Right renal pelvis (tissue), 4 donors: ENCODE results near the gene SLC7A8. TPM values are rescaled to one million over a fixed set of nuclear protein-coding genes. Genes with fewer than 3 reads are reported as not detected.

Experiments
- DNase-seq, 4 donors: peaks; one replicate each; pipeline ENCODE4 v3.0.0-alpha.2; 2013; ENCODE audit warnings: low read depth in 4 of 4, low spot score in 3 of 4, missing footprints in 1 of 4
- polyA plus RNA-seq, 4 donors: library from polyadenylated mRNA; unstranded; fragments of 120-200 nt; gene quantifications; one replicate each; pipeline ENCODE4 v1.2.1, GENCODE V29; 2013; ENCODE audit not compliant: insufficient read length in 4 of 4

SLC7A8 gene
- polyA plus RNA-seq, 4 donors: 88.7 to 100 (median 95.3) TPM

DNA sequence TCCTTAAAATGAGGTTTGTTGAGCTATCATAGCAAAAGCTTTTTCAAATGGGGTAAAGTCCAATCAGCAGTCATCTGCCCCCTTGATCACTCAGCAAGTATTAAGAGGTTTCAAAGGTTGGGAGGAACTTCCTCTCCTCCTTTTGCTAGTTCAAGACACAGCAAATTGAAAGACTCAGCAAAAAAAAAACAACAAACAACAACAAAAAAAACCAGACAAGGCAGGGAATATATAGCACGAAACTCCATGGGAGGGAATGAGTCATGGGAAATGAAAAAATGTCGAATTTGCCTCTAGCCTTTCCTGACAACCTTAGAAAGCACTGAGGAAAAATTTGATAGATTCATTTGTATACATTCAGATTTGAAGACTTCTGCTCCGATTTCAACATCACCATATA, 1.6 kb upstream of the SLC7A8 start:
- no peak for DNase-seq

DNA sequence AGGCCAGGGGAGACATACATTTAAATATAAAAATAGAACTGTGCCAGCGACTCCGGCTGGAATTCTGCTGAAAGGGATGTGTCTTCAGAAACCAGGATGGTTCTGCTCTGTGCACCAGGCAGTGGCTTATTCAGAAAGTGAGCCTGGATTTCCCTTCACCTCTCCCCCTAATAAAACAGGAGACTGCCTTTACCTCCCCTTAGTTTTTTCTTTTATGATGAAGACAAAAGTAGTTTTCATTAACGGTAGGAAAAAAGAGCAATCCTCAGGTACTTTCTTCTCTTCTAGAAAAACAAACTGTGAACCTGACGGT, 346 bp downstream of the SLC7A8 start:
- DNase-seq: no peak

DNA sequence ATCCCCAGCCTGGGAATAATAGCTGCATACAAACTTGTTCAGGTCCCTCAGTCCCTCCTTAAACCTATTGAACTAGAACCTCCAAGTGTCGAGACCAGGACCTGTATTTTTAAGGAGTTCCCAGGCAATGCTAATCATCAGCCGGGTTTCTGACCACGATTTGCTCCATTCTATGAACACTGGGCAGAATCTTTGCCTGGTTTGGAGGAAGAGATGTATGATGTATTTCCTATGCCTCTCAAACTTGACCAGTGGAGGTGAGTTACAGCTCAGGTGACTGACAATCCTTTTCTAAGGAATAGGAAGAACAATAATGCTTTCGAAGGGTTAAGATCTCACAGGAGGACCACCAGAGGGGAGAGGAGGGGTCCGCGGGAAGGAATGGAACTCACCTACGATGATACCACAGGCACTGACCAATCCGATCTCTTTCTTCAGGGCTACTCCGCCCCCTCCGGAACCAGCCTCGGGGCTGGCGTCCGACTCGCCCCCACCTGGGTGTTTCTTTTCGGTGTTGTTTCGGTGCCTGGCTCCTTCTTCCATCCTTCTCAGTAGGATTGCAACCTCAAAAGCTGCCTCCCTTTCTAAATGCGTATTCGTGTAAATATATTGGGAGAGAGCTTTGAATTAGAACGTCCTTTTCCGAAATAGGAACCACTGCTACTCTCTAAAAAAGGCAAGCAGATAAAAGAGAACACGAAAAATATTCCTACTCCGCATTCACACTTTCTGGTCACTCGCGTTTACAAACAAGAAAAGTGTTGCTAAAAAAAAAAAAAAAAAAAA, 895 bp downstream of the SLC7A8 start:
- peak in 1 of 4 donors; percentile 43 for DNase-seq

DNA sequence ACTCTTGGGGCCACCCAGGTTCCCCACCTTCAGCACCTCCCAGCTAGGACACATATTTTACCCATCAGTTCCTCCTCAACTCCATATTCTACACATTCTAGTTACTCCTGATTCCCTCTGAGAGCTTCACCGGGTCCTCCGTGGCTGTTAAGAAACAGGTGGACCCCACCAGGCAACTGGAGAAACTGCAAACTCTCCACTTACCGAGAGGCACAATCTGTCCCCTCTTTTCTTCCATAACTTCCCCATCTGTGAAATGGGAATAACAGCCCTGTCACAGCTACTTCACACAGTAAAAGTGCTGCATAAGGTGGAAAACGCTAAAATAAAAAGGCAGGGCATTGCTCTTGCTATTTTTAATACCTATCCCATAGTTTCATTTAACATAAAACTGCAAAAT, 1.5 kb downstream of the SLC7A8 start:
- no peak for DNase-seq

DNA sequence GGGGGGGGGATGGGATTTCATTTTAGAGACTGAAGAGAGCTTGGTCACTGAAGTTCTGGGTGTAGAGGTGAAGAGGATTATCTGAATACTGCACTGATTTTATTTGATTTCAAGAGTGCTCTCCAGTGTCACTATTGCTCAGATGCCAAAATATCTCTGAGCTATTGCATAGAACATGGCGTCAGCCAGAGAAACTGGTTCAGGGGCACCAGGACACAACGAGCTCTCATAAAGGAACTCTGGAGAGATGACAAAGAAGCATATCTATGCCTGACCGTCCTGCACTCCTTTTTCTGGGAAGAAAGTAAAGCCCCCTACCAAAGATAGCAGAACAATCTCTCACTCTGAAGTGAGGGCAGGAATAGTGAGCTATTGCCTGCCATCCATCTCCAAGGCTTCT, 2.0 kb downstream of the SLC7A8 start:
- DNase-seq: no peak

DNA sequence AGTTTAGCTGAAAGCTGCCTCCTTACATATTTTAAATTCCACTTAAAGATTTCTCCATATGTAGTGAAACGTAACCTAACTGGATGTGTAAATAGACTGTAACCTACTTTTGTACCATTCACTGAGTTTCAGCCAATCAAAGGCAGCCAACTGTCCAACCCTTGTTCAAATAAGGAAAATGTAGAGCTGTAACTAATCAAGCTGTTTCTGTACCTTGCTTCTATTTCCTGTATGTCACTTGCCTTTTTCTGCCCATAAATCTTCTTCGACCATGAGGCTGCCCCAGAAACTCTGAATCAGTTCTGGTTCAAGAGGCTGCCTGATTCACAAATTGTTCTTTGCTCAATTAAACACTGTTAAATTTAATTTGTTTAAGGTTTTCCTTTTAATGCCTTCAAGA, 6.3 kb downstream of the SLC7A8 start:
- DNase-seq: peak in 1 of 4 donors; percentile 58

DNA sequence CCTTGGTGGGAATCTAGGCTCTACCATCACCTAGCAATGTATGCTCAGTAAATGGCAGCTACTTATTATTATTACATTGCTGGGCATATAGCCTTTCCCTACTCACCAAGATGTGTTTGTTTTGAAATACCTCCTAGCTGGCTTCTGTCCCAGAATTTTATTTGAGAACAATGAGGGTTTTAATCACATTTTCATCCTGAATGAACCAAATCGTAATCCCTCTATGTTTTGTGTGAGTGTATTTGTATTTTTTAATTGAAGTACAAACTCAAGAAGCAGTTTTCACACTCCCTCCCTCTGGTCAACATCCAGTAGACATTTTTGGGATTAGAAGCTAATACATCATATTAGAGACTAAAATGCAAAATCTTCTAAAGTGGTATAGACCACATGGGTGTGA, 7.6 kb downstream of the SLC7A8 start:
- DNase-seq: no peak

DNA sequence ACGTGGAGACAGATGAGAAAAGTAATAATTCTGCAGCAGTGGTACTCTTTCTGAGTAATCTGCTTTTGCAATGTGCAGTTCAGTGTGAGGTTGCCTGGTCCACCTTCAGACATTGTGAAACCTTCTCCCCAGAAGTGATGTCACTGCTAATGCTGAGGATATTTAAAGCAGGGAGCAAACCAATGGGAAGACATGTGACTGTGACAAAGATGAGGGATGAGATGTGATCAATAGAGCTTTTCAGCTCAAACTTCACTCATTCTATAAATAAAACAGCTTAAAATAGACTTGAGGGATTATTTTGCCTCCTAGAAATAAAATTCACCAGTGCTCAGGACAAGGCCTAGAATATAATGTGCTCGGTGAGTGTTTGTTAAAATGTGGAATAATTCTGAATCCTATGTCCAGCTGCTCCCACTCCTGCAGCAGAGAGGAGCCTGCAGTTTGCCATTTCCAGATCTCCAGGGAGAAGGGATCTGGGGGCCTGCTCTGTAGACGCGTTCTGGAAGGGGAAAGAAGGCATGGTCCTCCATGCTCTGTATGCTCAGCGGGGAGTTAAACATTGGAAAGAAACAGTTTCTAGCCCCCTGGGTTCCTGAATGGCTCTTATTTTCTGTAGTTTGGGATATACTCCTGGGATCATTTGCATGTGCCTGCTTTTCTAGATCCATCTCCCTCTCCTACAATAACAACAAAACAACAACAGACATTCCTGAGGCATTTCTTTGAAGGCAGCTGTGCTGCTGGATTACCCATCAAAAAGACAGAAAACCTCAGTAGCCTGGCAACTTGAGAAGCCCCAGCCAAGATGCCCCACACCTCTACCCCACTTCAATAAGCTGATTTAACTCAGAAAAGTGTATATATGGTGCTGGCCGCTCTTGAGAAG, 8.9 kb downstream of the SLC7A8 start:
- DNase-seq: no peak

DNA sequence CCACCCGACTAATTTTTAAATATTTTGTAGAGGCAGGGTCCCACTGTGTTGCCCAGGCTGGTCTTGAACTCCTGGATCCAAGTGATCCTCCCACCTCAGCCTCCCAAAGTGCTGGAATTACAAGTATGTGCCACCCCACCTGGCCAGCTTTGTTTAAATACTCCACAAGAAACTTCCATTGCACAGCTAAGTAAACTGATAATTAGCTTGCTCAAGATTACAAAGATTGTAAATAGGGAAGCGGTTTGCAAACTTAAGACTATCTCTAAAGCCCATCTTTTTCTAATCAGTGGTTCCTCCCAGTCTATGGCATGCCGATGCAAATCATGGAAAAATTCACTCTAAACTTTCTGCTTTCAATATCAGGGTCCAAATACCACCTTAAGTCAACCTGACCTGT, 9.7 kb downstream of the SLC7A8 start:
- no peak for DNase-seq

DNA sequence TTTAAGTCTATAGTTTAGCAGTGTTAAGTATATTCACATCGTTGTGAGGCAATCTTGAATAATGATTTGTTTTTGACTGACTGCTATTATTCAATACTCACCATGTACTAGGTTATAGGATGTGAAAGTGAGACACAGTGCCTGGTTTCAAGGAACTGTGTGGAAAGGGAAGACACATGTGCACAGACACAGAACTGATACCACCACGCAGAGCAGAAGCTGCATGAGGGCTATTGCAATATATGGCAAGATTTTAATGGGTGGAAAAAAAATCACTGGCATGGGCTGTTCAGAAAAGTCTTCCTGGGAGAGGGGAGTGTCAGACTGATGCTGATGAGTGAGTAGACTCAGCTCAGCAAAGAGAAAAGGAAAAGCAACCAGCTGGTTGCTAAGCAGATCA, 10.4 kb downstream of the SLC7A8 start:
- no peak for DNase-seq

DNA sequence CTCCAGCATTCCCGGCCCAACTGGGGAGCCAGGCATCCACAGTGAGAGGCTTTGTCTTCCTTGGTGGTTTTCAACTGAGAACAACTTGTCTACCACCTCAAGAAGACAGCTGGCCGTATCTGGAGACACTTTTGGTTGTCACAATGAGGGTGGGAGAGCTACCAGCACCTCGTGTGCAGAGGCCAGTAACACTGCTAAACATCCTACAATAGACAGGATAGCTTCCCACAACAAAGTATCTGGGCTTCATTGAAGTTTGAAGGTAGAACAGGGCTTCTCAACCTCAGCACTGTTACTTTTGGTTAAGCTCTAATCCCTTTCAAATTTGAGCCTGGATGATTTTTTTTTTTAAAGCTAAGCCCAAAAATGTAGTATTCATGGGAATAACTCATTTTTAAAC, 10.9 kb downstream of the SLC7A8 start:
- no peak for DNase-seq

DNA sequence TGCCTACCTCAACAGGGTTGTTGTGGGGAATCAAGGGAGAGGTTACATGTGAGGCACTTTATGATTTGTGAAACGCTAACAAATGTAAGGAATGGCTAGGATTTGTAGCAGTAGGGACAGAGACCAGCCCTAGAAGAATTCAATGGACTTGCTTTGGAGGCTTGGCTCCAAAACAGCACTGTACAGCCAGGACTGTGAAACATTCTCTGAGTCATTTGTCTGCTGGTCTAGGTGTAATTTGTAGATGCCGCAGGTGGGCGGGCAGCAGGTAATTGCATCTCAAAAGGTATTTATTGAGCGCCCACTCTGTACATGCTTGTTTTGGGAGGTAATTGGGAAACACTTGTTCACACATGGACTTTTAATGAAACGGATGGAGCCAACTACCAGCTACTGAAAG, 11.4 kb downstream of the SLC7A8 start:
- no peak for DNase-seq

DNA sequence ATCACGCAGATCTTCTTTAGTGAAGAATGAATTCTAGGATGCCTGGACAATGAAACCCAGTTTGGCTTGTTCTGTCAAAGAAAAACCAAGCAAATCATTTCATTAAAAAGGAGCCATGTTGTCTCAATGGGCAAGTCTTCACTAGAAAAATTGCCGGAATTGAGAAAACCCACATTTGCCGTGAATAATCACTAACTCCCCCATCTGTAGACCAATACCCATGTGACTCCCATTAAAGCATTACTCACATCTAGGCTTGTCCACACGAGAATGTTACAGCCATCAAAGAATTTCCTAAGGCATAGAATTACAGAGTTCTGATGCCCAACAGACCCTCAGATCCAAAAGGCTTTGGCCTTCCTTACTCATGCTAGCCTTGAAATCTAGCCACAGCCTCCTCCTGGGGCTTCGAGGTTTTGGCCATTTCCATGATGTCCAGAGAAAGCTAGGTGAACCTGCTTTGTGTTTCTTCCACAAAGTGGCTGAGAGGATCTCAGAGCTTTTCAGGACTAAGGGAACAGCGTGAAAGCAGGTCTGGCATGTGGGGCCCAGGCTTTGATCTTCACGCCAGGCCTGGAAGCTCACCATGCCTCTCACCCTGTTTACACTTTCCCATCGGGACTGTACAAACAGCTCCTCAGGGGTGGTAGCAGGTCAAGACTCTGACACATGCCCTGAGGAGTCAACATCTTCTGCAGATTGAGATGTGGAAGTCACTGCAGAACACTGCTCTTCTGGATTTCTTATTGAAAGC, 12.1 kb downstream of the SLC7A8 start:
- no peak for DNase-seq

DNA sequence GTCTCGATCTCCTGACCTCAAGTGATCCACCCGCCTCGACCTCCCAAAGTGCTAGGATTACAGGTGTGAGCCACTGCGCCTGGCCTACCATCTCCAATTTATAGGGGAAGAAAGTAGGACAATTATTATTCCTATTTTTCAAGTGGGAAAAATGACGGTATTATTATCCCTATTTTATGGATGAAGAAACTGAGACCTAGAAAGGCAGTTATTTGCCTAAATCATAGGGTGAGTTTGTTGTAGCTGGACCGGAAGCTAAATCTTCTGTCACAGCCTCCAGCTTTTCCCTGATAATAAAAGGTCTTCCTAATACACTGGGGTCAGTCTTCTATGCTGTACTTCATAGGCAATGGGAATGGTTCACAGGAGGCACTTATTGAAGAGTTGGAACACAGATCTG, 13.8 kb downstream of the SLC7A8 start:
- DNase-seq: no peak

DNA sequence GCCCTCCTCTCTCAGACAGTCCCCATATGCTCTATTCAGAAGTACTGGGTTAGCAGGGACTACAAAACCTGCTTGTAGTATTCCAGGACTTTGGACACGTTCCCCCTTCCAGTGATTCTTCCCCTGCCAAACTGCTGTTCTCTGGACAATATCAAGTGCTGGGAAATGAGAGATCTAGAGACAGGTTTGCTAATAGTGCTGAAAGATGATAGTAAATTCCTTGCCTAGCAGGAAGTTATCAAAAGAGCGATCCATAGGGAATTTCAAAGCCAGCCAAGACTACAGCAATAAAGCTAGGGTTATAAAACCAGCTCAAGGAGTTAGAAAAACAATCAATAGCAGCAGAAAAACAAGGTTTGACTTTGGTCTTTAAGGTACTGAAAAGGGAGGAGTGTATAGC, 15.2 kb downstream of the SLC7A8 start:
- DNase-seq: no peak

DNA sequence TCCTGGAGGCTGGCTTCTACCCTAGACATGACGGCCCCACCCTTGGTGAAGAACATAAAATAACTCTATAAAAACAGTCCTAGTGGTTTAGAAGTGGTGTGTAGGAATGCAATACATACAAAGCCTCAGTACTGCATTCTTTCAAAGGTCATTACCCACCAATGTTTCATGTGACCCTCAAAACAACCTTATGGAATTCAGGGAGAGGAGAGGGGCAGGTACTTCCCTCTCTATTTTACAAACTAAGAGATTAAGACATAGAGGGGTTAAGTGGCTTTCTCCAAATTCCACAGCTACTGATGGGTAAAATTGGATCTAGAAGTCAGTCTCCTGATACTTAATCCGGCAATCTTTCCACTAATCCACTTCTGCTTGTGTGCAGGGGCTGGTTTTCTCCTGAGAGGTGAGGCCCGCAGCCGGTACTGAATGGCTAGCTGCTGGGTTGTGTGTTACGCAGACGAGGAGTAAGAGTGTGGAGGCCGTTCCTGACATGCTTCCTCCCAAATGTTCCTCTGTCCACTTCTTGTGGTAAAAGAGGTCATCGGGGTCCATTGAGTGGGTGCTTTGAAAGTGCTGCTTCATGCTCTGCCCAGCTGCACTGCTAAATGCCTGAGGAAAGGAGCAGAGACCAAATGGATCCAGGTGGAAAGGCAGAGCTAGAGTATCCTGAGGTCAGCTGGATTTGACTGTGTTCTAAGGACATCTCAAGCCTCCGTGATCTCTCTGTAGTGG, 16.2 kb downstream of the SLC7A8 start:
- no peak for DNase-seq

DNA sequence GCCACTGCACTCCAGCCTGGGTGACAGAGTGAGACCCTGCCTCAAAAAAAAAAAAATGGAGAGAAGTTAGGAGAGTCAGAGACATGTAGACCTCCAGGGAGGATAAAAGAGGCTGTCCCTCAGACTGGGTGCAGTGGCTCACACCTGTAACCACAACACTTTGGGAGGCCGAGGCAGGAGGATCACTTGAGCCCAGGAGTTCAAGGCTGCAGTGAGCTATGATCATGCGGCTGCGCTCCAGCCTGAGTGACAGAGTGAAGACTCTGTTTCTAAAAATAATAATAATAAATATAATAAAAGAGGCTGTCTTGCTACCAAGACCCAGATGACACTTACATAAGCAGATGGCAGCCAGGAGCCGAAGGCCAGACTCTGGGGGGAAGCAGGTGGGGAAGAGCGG, 18.5 kb downstream of the SLC7A8 start:
- no peak for DNase-seq

DNA sequence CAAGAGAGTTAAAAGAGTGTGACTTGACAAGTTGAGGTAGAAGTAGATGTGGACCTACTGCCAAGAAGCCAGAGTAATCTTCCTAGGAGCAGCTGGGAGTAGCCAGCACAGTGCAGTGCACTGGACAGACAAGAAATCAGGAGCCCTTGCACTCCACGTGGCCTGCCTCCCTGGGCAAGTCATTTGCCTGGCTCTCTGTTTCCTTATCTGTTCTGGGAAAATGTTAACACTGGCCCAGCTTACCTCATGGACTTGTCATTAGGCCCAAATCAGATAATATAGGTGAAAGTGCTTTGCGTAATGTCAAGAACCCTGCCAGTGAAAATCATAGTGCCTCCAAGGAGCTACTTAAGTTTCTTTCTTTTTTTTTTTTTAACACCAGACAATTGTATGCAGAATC, 19.2 kb downstream of the SLC7A8 start:
- no peak for DNase-seq

DNA sequence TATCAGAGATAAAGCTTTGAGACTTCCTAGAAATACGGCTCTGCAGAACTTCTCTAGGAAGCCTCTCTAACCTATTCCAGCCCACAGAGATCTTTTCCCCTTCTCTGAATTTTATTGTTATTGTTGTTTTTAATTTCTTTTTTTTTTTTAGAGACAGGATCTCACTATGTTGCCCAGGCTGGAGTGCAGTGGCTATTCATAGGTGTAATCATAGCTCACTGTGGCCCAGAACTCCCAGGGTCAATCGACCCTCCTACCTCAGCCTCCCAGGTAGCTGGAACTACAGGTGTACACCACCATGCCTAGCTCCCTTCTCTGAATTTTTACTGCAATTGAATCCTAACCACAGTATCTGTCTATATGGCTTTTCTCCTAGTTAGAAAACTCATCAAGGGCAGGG, 19.6 kb downstream of the SLC7A8 start:
- no peak for DNase-seq

DNA sequence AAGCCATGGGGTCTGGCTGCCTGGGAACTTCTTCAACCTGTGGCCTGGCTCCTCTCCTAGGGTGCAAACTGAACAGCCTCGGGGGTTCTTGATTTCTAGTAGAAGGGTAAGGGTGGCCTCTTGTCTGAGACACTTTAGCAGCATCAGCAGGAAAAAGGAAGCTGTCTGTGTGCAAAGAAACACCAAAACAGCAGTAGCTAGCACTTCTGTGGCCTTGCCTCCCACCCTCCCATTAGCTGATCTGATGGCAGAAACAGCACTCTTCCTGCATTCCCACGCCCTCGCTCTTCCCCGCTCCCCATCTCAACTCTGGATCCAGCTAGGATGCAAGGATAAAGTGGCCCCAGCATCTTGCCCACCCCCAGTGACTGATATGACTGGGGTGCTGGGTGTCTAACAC, 20.7 kb downstream of the SLC7A8 start:
- DNase-seq: no peak

DNA sequence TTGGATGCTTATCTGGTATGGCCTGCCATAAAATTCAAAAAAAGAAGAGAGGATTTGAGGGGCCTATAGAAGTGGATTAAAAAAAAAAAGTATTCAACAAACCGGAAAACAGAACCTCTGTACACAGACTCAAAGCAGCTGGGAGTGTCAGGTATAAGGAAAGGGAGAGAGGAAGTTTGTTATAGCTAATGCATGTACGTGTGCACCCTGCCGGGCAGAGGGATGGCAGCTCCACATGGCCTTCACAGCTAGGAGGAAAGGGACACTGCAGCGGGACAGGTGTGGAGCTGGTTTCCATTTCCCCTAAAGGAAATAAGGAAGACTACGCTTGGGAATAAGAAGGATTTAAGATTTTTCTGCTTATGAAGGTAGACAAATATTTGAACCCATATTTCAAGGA, 21.5 kb downstream of the SLC7A8 start:
- DNase-seq: no peak
